ENCODE data around the gene KLF6.

The KLF6 gene

GRCh38 chr10:3805791-3806461 is 20.9 kb upstream of the KLF6 start:
- Histone ChIP-seq H2BK12ac (ENCODE audit: low read length) (no peak overlapping the region), H3K4ac (ENCODE audit: low read length) (no peak overlapping the region), H4K8ac (ENCODE audit: low read depth, low read length) (no peak overlapping the region), H4K91ac (ENCODE audit: low read depth, low read length, poor library complexity) (no peak overlapping the region), H3K18ac (ENCODE audit: low read length) (no peak overlapping the region), H3K14ac (ENCODE audit: low read length) (no peak overlapping the region), H3K4me1 (ENCODE audit: control insufficient read depth in 2 of 2, insufficient read depth in 1 of 2, low read depth in 1 of 2, low read length in 2 of 2) (peaks cover 5 to 17% of the 10 kb centered on the region in 2 donors), H3K9ac (ENCODE audit: low read depth, low read length, poor library complexity) (no peak overlapping the region), H3K4me3 (ENCODE audit: low read length in 2 of 2) (no peak overlapping the region), H2AFZ (ENCODE audit: low read length) (peak overlapping the region; percentile 56), H3K36me3 (replicated peaks in 1 of 2; ENCODE audit: control insufficient read depth in 2 of 2, insufficient read depth in 2 of 2, low read length in 2 of 2) (no peaks in the 10 kb centered on the region), H2BK120ac (ENCODE audit: low read depth, low read length) (no peak overlapping the region), H2BK5ac (ENCODE audit: low read length) (no peak overlapping the region), H3K27me3 (ENCODE audit: control insufficient read depth in 3 of 3, insufficient read depth in 3 of 3, low read depth in 1 of 3, low read length in 3 of 3) (no peaks in the 10 kb centered on the region), H3K4me2 (ENCODE audit: insufficient read depth, low read length, poor library complexity, severe bottlenecking) (no peak overlapping the region), H3K27ac (replicated peaks; ENCODE audit: low read length) (no peak overlapping the region), H2AK5ac (ENCODE audit: low read depth, low read length) (no peak overlapping the region), H3K9me3 (replicated peaks in 1 of 2; ENCODE audit: control insufficient read depth in 2 of 2, insufficient read depth in 1 of 2, low read depth in 1 of 2, low read length in 2 of 2) (no peaks in the 10 kb centered on the region), H2BK15ac (ENCODE audit: low read length) (no peak overlapping the region), H3K23ac (ENCODE audit: low read depth, low read length, poor library complexity) (no peak overlapping the region), H3K79me1 (ENCODE audit: low read depth, low read length) (no peaks in the 10 kb centered on the region)
- no peak for DNase-seq (ENCODE audit: low spot score)
- no CpG with 5 or more reads among the region's 10 CpGs for WGBS, 2 donors (ENCODE audit: extremely low coverage in 2 of 2, insufficient read length in 2 of 2, insufficient replicate concordance in 1 of 2)

- Histone ChIP-seq H3K9me3 (replicated peaks in 1 of 2; ENCODE audit: control insufficient read depth in 2 of 2, insufficient read depth in 1 of 2, low read depth in 1 of 2, low read length in 2 of 2) (no peaks in the 10 kb centered on the region), H3K18ac (ENCODE audit: low read length) (no peak overlapping the region), H2BK12ac (ENCODE audit: low read length) (no peak overlapping the region), H3K9ac (ENCODE audit: low read depth, low read length, poor library complexity) (no peak overlapping the region), H3K4me1 (ENCODE audit: control insufficient read depth in 2 of 2, insufficient read depth in 1 of 2, low read depth in 1 of 2, low read length in 2 of 2) (peaks cover 5 to 17% of the 10 kb centered on the region in 2 donors), H4K91ac (ENCODE audit: low read depth, low read length, poor library complexity) (no peak overlapping the region), H3K36me3 (replicated peaks in 1 of 2; ENCODE audit: control insufficient read depth in 2 of 2, insufficient read depth in 2 of 2, low read length in 2 of 2) (no peaks in the 10 kb centered on the region), H2AFZ (ENCODE audit: low read length) (peak overlapping the region; percentile 56), H3K4me2 (ENCODE audit: insufficient read depth, low read length, poor library complexity, severe bottlenecking) (no peak overlapping the region), H3K4me3 (ENCODE audit: low read length in 2 of 2) (no peak overlapping the region), H2BK15ac (ENCODE audit: low read length) (no peak overlapping the region), H3K4ac (ENCODE audit: low read length) (no peak overlapping the region), H3K27me3 (ENCODE audit: control insufficient read depth in 3 of 3, insufficient read depth in 3 of 3, low read depth in 1 of 3, low read length in 3 of 3) (no peaks in the 10 kb centered on the region), H3K79me1 (ENCODE audit: low read depth, low read length) (no peaks in the 10 kb centered on the region), H2BK120ac (ENCODE audit: low read depth, low read length) (no peak overlapping the region), H3K23ac (ENCODE audit: low read depth, low read length, poor library complexity) (no peak overlapping the region), H2BK5ac (ENCODE audit: low read length) (no peak overlapping the region), H3K27ac (replicated peaks; ENCODE audit: low read length) (no peak overlapping the region), H4K8ac (ENCODE audit: low read depth, low read length) (no peak overlapping the region), H2AK5ac (ENCODE audit: low read depth, low read length) (no peak overlapping the region), H3K14ac (ENCODE audit: low read length) (no peak overlapping the region)
- DNase-seq (ENCODE audit: low spot score) = no peak
- no CpG with 5 or more reads among the region's 7 CpGs for WGBS, 2 donors (ENCODE audit: extremely low coverage in 2 of 2, insufficient read length in 2 of 2, insufficient replicate concordance in 1 of 2)
Observed at GRCh38 chr10:3805201-3805790, 20.3 kb upstream of the KLF6 start.

GRCh38 chr10:3803927-3804741 is 19.1 kb upstream of the KLF6 start:
- H3K4me3 ChIP-seq (ENCODE audit: low read length in 2 of 2) = no peak overlapping the region
- H3K27ac ChIP-seq (replicated peaks; ENCODE audit: low read length) = no peak overlapping the region
- no peak overlapping the region for H3K23ac ChIP-seq (ENCODE audit: low read depth, low read length, poor library complexity)
- H2BK12ac ChIP-seq (ENCODE audit: low read length) = no peak overlapping the region
- H3K9me3 ChIP-seq (replicated peaks in 1 of 2; ENCODE audit: control insufficient read depth in 2 of 2, insufficient read depth in 1 of 2, low read depth in 1 of 2, low read length in 2 of 2) = no peaks in the 10 kb centered on the region
- no peak overlapping the region for H2BK120ac ChIP-seq (ENCODE audit: low read depth, low read length)
- H4K8ac ChIP-seq (ENCODE audit: low read depth, low read length) = no peak overlapping the region
- H3K14ac ChIP-seq (ENCODE audit: low read length) = no peak overlapping the region
- H3K36me3 ChIP-seq (replicated peaks in 1 of 2; ENCODE audit: control insufficient read depth in 2 of 2, insufficient read depth in 2 of 2, low read length in 2 of 2) = no peaks in the 10 kb centered on the region
- H3K9ac ChIP-seq (ENCODE audit: low read depth, low read length, poor library complexity) = no peak overlapping the region
- no peak overlapping the region for H3K4ac ChIP-seq (ENCODE audit: low read length)
- H3K4me2 ChIP-seq (ENCODE audit: insufficient read depth, low read length, poor library complexity, severe bottlenecking) = no peak overlapping the region
- H3K79me1 ChIP-seq (ENCODE audit: low read depth, low read length) = no peaks in the 10 kb centered on the region
- WGBS, 2 donors (ENCODE audit: extremely low coverage in 2 of 2, insufficient read length in 2 of 2, insufficient replicate concordance in 1 of 2) = no CpG with 5 or more reads among the region's 13 CpGs
- no peak overlapping the region for H2BK5ac ChIP-seq (ENCODE audit: low read length)
- H3K4me1 ChIP-seq (ENCODE audit: control insufficient read depth in 2 of 2, insufficient read depth in 1 of 2, low read depth in 1 of 2, low read length in 2 of 2) = peaks cover 5 to 17% of the 10 kb centered on the region in 2 donors
- no peak overlapping the region for H2AK5ac ChIP-seq (ENCODE audit: low read depth, low read length)
- no peak overlapping the region for H2BK15ac ChIP-seq (ENCODE audit: low read length)
- no peak for DNase-seq (ENCODE audit: low spot score)
- H3K18ac ChIP-seq (ENCODE audit: low read length) = peak overlapping the region; percentile 15
- H3K27me3 ChIP-seq (ENCODE audit: control insufficient read depth in 3 of 3, insufficient read depth in 3 of 3, low read depth in 1 of 3, low read length in 3 of 3) = no peaks in the 10 kb centered on the region
- H2AFZ ChIP-seq (ENCODE audit: low read length) = peak overlapping the region; percentile 39
- H4K91ac ChIP-seq (ENCODE audit: low read depth, low read length, poor library complexity) = no peak overlapping the region

GRCh38 chr10:3803295-3803926 is 18.4 kb upstream of the KLF6 start:
- H3K4me1 ChIP-seq (ENCODE audit: control insufficient read depth in 2 of 2, insufficient read depth in 1 of 2, low read depth in 1 of 2, low read length in 2 of 2) = peaks cover 5 to 17% of the 10 kb centered on the region in 2 donors
- H2BK12ac ChIP-seq (ENCODE audit: low read length) = no peak overlapping the region
- no peaks in the 10 kb centered on the region for H3K36me3 ChIP-seq (replicated peaks in 1 of 2; ENCODE audit: control insufficient read depth in 2 of 2, insufficient read depth in 2 of 2, low read length in 2 of 2)
- no peak overlapping the region for H3K18ac ChIP-seq (ENCODE audit: low read length)
- no peak overlapping the region for H3K23ac ChIP-seq (ENCODE audit: low read depth, low read length, poor library complexity)
- no peaks in the 10 kb centered on the region for H3K27me3 ChIP-seq (ENCODE audit: control insufficient read depth in 3 of 3, insufficient read depth in 3 of 3, low read depth in 1 of 3, low read length in 3 of 3)
- H3K4ac ChIP-seq (ENCODE audit: low read length) = no peak overlapping the region
- H2AFZ ChIP-seq (ENCODE audit: low read length) = no peak overlapping the region
- DNase-seq (ENCODE audit: low spot score) = no peak
- H2BK5ac ChIP-seq (ENCODE audit: low read length) = no peak overlapping the region
- H2BK120ac ChIP-seq (ENCODE audit: low read depth, low read length) = no peak overlapping the region
- no peak overlapping the region for H3K9ac ChIP-seq (ENCODE audit: low read depth, low read length, poor library complexity)
- no peak overlapping the region for H4K8ac ChIP-seq (ENCODE audit: low read depth, low read length)
- no peak overlapping the region for H4K91ac ChIP-seq (ENCODE audit: low read depth, low read length, poor library complexity)
- no peaks in the 10 kb centered on the region for H3K79me1 ChIP-seq (ENCODE audit: low read depth, low read length)
- H3K27ac ChIP-seq (replicated peaks; ENCODE audit: low read length) = no peak overlapping the region
- no peak overlapping the region for H2AK5ac ChIP-seq (ENCODE audit: low read depth, low read length)
- H3K4me3 ChIP-seq (ENCODE audit: low read length in 2 of 2) = no peak overlapping the region
- WGBS, 2 donors (ENCODE audit: extremely low coverage in 2 of 2, insufficient read length in 2 of 2, insufficient replicate concordance in 1 of 2) = no CpG with 5 or more reads among the region's 11 CpGs
- no peak overlapping the region for H2BK15ac ChIP-seq (ENCODE audit: low read length)
- H3K14ac ChIP-seq (ENCODE audit: low read length) = no peak overlapping the region
- no peak overlapping the region for H3K4me2 ChIP-seq (ENCODE audit: insufficient read depth, low read length, poor library complexity, severe bottlenecking)
- H3K9me3 ChIP-seq (replicated peaks in 1 of 2; ENCODE audit: control insufficient read depth in 2 of 2, insufficient read depth in 1 of 2, low read depth in 1 of 2, low read length in 2 of 2) = no peaks in the 10 kb centered on the region

Data from neuronal stem cell (in vitro differentiated cells).